H9 (cell line): Measurements from ENCODE around the gene THOP1. TPM values are rescaled to one million over a fixed set of nuclear protein-coding genes. Genes with fewer than 3 reads are reported as not detected.

ENCODE experiments used
- DNase-seq: peaks from one replicate; pipeline ENCODE4 v3.0.0-alpha.2; 2017
- H2AFZ ChIP-seq: one replicate; pipeline ENCODE4 v1.6.1; 2013; ENCODE audit warnings: mild to moderate bottlenecking, low read length, control low read depth, moderate library complexity
- H2AK5ac ChIP-seq: 2 replicates; pipeline ENCODE4 v1.6.1; 2013; ENCODE audit warnings: low read length, control low read depth, mixed read lengths; ENCODE audit not compliant: insufficient read length
- H2BK120ac ChIP-seq: one replicate; pipeline ENCODE4 v1.6.1; 2013; ENCODE audit warnings: low read depth, mild to moderate bottlenecking, low read length, control low read depth, inconsistent platforms; ENCODE audit not compliant: poor library complexity, severe bottlenecking
- H2BK12ac ChIP-seq: 2 replicates; pipeline ENCODE4 v1.6.1; 2013; ENCODE audit warnings: low read length, control low read depth, mixed read lengths, low read depth; ENCODE audit not compliant: insufficient read length
- H2BK15ac ChIP-seq: 2 replicates; pipeline ENCODE4 v1.6.1; 2013; ENCODE audit warnings: low read depth, low read length, control low read depth
- H2BK20ac ChIP-seq: one replicate; pipeline ENCODE4 v1.6.1; 2013; ENCODE audit warnings: low read depth, mild to moderate bottlenecking, low read length, control low read depth, inconsistent platforms; ENCODE audit not compliant: poor library complexity, severe bottlenecking
- H2BK5ac ChIP-seq: 2 replicates; pipeline ENCODE4 v1.6.1; 2013; ENCODE audit warnings: low read length, control low read depth, mixed read lengths; ENCODE audit not compliant: insufficient read length
- H3K14ac ChIP-seq: 2 replicates; pipeline ENCODE4 v1.6.1; 2013; ENCODE audit warnings: low read length, control low read depth; ENCODE audit not compliant: insufficient read depth
- H3K18ac ChIP-seq: 2 replicates; pipeline ENCODE4 v1.6.1; 2013; ENCODE audit warnings: low read depth, mild to moderate bottlenecking, mixed read lengths, low read length, control low read depth; ENCODE audit not compliant: insufficient read length
- H3K23ac ChIP-seq: 2 replicates; pipeline ENCODE4 v1.6.1; 2013; ENCODE audit warnings: low read length, control low read depth, mixed read lengths, low read depth; ENCODE audit not compliant: insufficient read length
- H3K23me2 ChIP-seq: 2 replicates; pipeline ENCODE4 v1.6.1; 2013; ENCODE audit warnings: low read depth, mild to moderate bottlenecking, mixed read lengths, low read length, control low read depth; ENCODE audit not compliant: insufficient read length, poor library complexity, severe bottlenecking
- H3K27ac ChIP-seq: 2 replicates; pipeline ENCODE4 v1.5.1; 2013; ENCODE audit warnings: low read length, control low read depth, mixed read lengths, low read depth; ENCODE audit not compliant: insufficient read length
- H3K27me3 ChIP-seq: 2 replicates; pipeline ENCODE4 v1.6.1; 2013; ENCODE audit warnings: low read length, control low read depth, inconsistent platforms; ENCODE audit not compliant: insufficient read depth
- H3K4ac ChIP-seq: 2 replicates; pipeline ENCODE4 v1.6.1; 2013; ENCODE audit warnings: low read depth, mild to moderate bottlenecking, control low read depth, inconsistent platforms, low read length, moderate library complexity
- H3K4me1 ChIP-seq: 2 replicates; pipeline ENCODE4 v1.6.1; 2013; ENCODE audit warnings: low read length, control low read depth, inconsistent platforms; ENCODE audit not compliant: insufficient read depth
- H3K4me2 ChIP-seq: 2 replicates; pipeline ENCODE4 v1.6.1; 2013; ENCODE audit warnings: low read length, control low read depth, mixed read lengths; ENCODE audit not compliant: insufficient read length, insufficient read depth
- H3K56ac ChIP-seq: 2 replicates; pipeline ENCODE4 v1.6.1; 2013; ENCODE audit warnings: low read depth, mild to moderate bottlenecking, mixed read lengths, low read length, control low read depth; ENCODE audit not compliant: insufficient read length
- H3K79me1 ChIP-seq: 2 replicates; pipeline ENCODE4 v1.6.1; 2013; ENCODE audit warnings: low read depth, mild to moderate bottlenecking, moderate library complexity, low read length, control low read depth, inconsistent platforms; ENCODE audit not compliant: insufficient read depth, poor library complexity, severe bottlenecking
- H3K79me2 ChIP-seq: 2 replicates; pipeline ENCODE4 v1.6.1; 2013; ENCODE audit warnings: low read length, control low read depth, inconsistent platforms; ENCODE audit not compliant: insufficient read depth
- H3K9ac ChIP-seq: 2 replicates; pipeline ENCODE4 v1.6.1; 2013; ENCODE audit warnings: low read length, control low read depth, mixed read lengths; ENCODE audit not compliant: insufficient read length; ENCODE audit errors: extremely low read depth
- H3K9me3 ChIP-seq: one replicate; pipeline ENCODE4 v1.6.1; 2013; ENCODE audit warnings: low read depth, low read length, inconsistent platforms; ENCODE audit not compliant: control insufficient read depth
- H3T11ph ChIP-seq: one replicate; pipeline ENCODE4 v1.6.1; 2013; ENCODE audit warnings: mild to moderate bottlenecking, low read length, control low read depth, inconsistent platforms
- H4K20me1 ChIP-seq: one replicate; pipeline ENCODE4 v1.6.1; 2013; ENCODE audit not compliant: control insufficient read depth, insufficient read length, insufficient read depth
- H4K5ac ChIP-seq: 2 replicates; pipeline ENCODE4 v1.6.1; 2013; ENCODE audit warnings: low read depth, mild to moderate bottlenecking, mixed read lengths, low read length, control low read depth; ENCODE audit not compliant: insufficient read length
- H4K8ac ChIP-seq: replicated peaks from 2 replicates; pipeline ENCODE4 v1.6.1; 2013; ENCODE audit warnings: low read length, control low read depth, mixed read lengths, low read depth; ENCODE audit not compliant: insufficient read length
- H4K91ac ChIP-seq: 2 replicates; pipeline ENCODE4 v1.6.1; 2013; ENCODE audit warnings: low read depth, mild to moderate bottlenecking, moderate library complexity, mixed read lengths, low read length, control low read depth; ENCODE audit not compliant: insufficient read length
- H3K27ac Mint-ChIP-seq, 3 experiments: 2 replicates in 2 of 3; 3 replicates in 1 of 3; pipeline ENCODE4 v1.8.0; 2020 to 2021; ENCODE audit warnings: mixed read lengths in 3 of 3, mild to moderate bottlenecking in 1 of 3, moderate library complexity in 1 of 3
- H3K27me3 Mint-ChIP-seq: 2 replicates; pipeline ENCODE4 v1.8.0; 2021; ENCODE audit warnings: low read depth, mild to moderate bottlenecking, moderate library complexity, mixed read lengths
- H3K36me3 Mint-ChIP-seq, 3 experiments: 2 replicates in 2 of 3; 3 replicates in 1 of 3; pipeline ENCODE4 v1.8.0; 2020 to 2021; ENCODE audit warnings: low read depth in 3 of 3, mixed read lengths in 3 of 3; ENCODE audit not compliant: insufficient read depth in 1 of 3
- H3K4me1 Mint-ChIP-seq, 2 experiments: 2 replicates each; pipeline ENCODE4 v1.8.0; 2020; ENCODE audit warnings: mixed read lengths in 2 of 2
- H3K4me3 Mint-ChIP-seq, 2 experiments: 2 replicates in 1 of 2; 3 replicates in 1 of 2; pipeline ENCODE4 v1.8.0; 2020 to 2021; ENCODE audit warnings: mild to moderate bottlenecking in 2 of 2, mixed read lengths in 2 of 2, moderate library complexity in 1 of 2
- H3K9me3 Mint-ChIP-seq, 2 experiments: 2 replicates in 1 of 2; 3 replicates in 1 of 2; pipeline ENCODE4 v1.8.0; 2020; ENCODE audit warnings: mild to moderate bottlenecking in 2 of 2, mixed read lengths in 2 of 2, moderate library complexity in 1 of 2
- WGBS: extraction: QIAGEN DNeasy Blood & Tissue Kit; methylation state at CpG from one replicate; pipeline ENCODE4 v1.1.7; 2013; ENCODE audit warnings: missing lambda C conversion rate, low lambda C conversion rate, mixed read lengths; ENCODE audit not compliant: insufficient read length; ENCODE audit errors: extremely low coverage; 5-methylcytosine and 5-hydroxymethylcytosine counted together
- total RNA-seq: library from RNA; stranded (reverse); gene quantifications from 2 replicates; pipeline ENCODE4 v1.2.1, GENCODE V29; 2021
- TF ChIP-seq, protein P1 (sequence below): fragments of 200-600 bp; sonication (generic); conservative IDR thresholded peaks from 3 replicates; pipeline ENCODE4 v1.8.0; 2021; ENCODE audit warnings: antibody characterized with exemption, mild to moderate bottlenecking

Gene THOP1
- total RNA-seq, 1 experiment from 2014 or later = 150 TPM

DNA sequence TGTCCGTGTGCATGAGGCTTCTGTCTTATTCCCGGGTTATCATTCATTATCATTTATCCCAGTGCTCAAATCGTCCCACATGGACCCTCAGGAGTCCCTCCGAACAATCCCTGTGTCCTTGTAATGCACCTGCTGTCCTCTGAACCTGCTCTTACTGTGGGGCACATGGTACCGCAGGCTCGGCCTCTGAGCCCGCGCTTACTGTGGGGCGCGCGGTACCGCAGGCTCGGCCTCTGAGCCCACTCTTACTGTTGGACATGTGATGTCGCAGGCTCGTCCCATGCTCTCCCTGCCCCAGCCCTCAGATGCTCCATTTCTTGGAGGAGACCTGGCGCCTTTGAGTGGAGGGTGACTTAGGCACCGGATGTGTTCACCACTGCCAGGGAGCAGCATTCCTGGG, 17.5 kb downstream of the THOP1 start:
- no peak overlapping the region for H3K14ac ChIP-seq
- H3K23ac ChIP-seq = no peak overlapping the region
- H4K5ac ChIP-seq = no peak overlapping the region
- H3K9me3 Mint-ChIP-seq = no peaks in the 10 kb centered on the region
- TF ChIP-seq, protein P1, sequence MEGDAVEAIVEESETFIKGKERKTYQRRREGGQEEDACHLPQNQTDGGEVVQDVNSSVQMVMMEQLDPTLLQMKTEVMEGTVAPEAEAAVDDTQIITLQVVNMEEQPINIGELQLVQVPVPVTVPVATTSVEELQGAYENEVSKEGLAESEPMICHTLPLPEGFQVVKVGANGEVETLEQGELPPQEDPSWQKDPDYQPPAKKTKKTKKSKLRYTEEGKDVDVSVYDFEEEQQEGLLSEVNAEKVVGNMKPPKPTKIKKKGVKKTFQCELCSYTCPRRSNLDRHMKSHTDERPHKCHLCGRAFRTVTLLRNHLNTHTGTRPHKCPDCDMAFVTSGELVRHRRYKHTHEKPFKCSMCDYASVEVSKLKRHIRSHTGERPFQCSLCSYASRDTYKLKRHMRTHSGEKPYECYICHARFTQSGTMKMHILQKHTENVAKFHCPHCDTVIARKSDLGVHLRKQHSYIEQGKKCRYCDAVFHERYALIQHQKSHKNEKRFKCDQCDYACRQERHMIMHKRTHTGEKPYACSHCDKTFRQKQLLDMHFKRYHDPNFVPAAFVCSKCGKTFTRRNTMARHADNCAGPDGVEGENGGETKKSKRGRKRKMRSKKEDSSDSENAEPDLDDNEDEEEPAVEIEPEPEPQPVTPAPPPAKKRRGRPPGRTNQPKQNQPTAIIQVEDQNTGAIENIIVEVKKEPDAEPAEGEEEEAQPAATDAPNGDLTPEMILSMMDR = no peak
- no peak overlapping the region for H3K56ac ChIP-seq
- no peak overlapping the region for H3T11ph ChIP-seq
- no peak overlapping the region for H3K4me2 ChIP-seq
- no peak overlapping the region for H3K4me3 Mint-ChIP-seq
- DNase-seq = no peak
- H2BK120ac ChIP-seq = no peak overlapping the region
- no peak overlapping the region for H3K18ac ChIP-seq
- no peak overlapping the region for H2BK15ac ChIP-seq
- no peak overlapping the region for H3K27ac Mint-ChIP-seq
- no peak overlapping the region for H3K9ac ChIP-seq
- H3K4me1 ChIP-seq = no peaks in the 10 kb centered on the region
- H3K9me3 ChIP-seq = no peaks in the 10 kb centered on the region
- no peak overlapping the region for H4K8ac ChIP-seq
- H3K27me3 Mint-ChIP-seq = no peaks in the 10 kb centered on the region
- no peaks in the 10 kb centered on the region for H4K20me1 ChIP-seq
- H2AFZ ChIP-seq = no peak overlapping the region
- H3K4ac ChIP-seq = no peak overlapping the region
- H2AK5ac ChIP-seq = no peak overlapping the region
- WGBS = no CpG with 5 or more reads among the region's 17 CpGs
- H3K27me3 ChIP-seq = no peaks in the 10 kb centered on the region
- no peaks in the 10 kb centered on the region for H3K23me2 ChIP-seq
- no peaks in the 10 kb centered on the region for H3K79me2 ChIP-seq
- no peak overlapping the region for H3K27ac ChIP-seq
- H3K79me1 ChIP-seq = peaks cover 4% of the 10 kb centered on the region
- H3K36me3 Mint-ChIP-seq = peaks cover 17 to 73% (median 72%) of the 10 kb centered on the region in 3 experiments
- no peak overlapping the region for H2BK5ac ChIP-seq
- no peak overlapping the region for H2BK20ac ChIP-seq
- no peak overlapping the region for H2BK12ac ChIP-seq
- no peak overlapping the region for H4K91ac ChIP-seq
- no peaks in the 10 kb centered on the region for H3K4me1 Mint-ChIP-seq
